IPS-18a (cell line): ENCODE data around the gene BZW2.
A peak's percentile ranks its signal among the peaks of the same experiment; 100 is the strongest.

Experiments used
- H3K27ac ChIP-seq: one replicate; pipeline ENCODE4 v1.5.1; 2013; ENCODE audit warnings: low read length
- H3K27me3 ChIP-seq: one replicate; pipeline ENCODE4 v1.6.1; 2013; ENCODE audit warnings: mild to moderate bottlenecking, low read length; ENCODE audit not compliant: control insufficient read depth, insufficient read depth
- H3K36me3 ChIP-seq: one replicate; pipeline ENCODE4 v1.6.1; 2013; ENCODE audit warnings: low read depth, low read length; ENCODE audit not compliant: control insufficient read depth
- H3K4me1 ChIP-seq: one replicate; pipeline ENCODE4 v1.6.1; 2013; ENCODE audit warnings: low read depth, low read length; ENCODE audit not compliant: control insufficient read depth
- H3K4me3 ChIP-seq: one replicate; pipeline ENCODE4 v1.5.1; 2013; ENCODE audit warnings: low read length
- H3K9ac ChIP-seq: one replicate; pipeline ENCODE4 v1.6.1; 2013; ENCODE audit warnings: mild to moderate bottlenecking, low read length, moderate library complexity
- H3K9me3 ChIP-seq: one replicate; pipeline ENCODE4 v1.6.1; 2013; ENCODE audit warnings: low read depth, low read length; ENCODE audit not compliant: control insufficient read depth

The BZW2 gene

DNA sequence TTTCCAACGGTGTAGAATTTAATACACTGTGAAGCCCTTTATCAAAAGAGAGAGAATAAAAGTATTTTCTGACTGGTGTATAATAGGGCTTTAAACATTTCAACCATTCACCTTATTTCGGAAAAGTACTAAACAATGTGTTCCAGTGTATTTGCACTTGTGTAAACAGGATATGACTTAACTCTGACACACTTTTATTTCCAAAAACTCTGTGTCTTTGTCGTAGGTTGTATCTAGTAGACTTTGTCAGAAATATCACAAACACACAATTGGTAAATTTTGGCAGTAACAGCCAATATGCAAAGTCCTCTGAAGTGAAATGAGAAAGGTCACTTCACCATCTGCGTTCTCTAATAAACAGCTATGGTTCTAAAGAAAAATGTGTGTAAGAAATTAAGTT is 97.3 kb downstream of the BZW2 start:
- Histone ChIP-seq H3K36me3 (no peaks in the 10 kb centered on the region), H3K9ac (no peak overlapping the region), H3K9me3 (no peaks in the 10 kb centered on the region), H3K4me1 (peaks cover 15% of the 10 kb centered on the region), H3K4me3 (no peak overlapping the region), H3K27me3 (no peaks in the 10 kb centered on the region), H3K27ac (no peak overlapping the region)

DNA sequence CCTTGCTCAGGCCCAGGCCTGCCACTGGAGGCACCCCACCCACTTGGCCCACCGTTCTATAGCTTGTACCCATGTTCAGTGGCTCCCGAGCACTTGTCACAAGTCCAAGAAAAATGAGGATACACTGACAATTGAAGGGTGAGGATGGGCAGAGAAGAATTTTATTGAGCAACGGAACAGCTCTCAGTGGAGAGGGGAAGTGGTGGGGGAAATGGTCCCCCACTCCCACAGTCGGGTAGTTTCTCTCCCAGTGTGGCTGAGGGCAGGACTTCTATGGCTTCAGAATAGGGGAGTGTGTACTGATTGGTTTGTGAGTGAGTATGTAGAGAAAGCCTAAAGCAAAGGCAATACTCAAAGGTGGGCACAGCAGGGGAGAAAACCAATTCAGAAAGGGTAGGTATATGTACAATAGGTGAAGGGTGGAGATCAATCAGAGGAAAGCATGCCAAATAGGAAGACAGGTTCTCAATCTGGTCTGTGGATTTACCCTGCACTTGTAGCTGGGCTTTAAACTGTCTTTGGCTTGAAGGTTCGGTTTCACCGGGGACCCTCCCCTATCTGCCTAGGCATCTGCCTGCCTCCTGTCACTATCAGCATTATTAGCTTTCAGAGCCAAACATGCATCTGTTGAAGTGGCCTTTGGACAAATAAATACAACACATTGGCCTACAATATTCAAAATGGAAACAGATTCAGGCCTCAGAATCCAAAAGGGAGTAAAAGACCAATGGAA is 98.7 kb downstream of the BZW2 start:
- Histone ChIP-seq H3K4me3 (no peak overlapping the region), H3K27ac (no peak overlapping the region), H3K9ac (no peak overlapping the region), H3K36me3 (no peaks in the 10 kb centered on the region), H3K4me1 (peaks cover 15% of the 10 kb centered on the region), H3K27me3 (no peaks in the 10 kb centered on the region), H3K9me3 (no peaks in the 10 kb centered on the region)

- no peak overlapping the region for H3K27ac ChIP-seq
- H3K9me3 ChIP-seq, result no peaks in the 10 kb centered on the region
- H3K4me1 ChIP-seq, result peaks cover 15% of the 10 kb centered on the region
- H3K9ac ChIP-seq, result no peak overlapping the region
- no peaks in the 10 kb centered on the region for H3K27me3 ChIP-seq
- H3K4me3 ChIP-seq, result no peak overlapping the region
- no peaks in the 10 kb centered on the region for H3K36me3 ChIP-seq
Measured at GRCh38 chr7:16745645-16746044, 99.7 kb downstream of the BZW2 start.

- H3K4me1 ChIP-seq, result peaks cover 15% of the 10 kb centered on the region
- no peaks in the 10 kb centered on the region for H3K27me3 ChIP-seq
- no peak overlapping the region for H3K27ac ChIP-seq
- no peak overlapping the region for H3K9ac ChIP-seq
- H3K4me3 ChIP-seq, result no peak overlapping the region
- no peaks in the 10 kb centered on the region for H3K9me3 ChIP-seq
- H3K36me3 ChIP-seq, result no peaks in the 10 kb centered on the region
Measured at GRCh38 chr7:16747102-16747501, 101.1 kb downstream of the BZW2 start.

- H3K36me3 ChIP-seq, result no peaks in the 10 kb centered on the region
- H3K27me3 ChIP-seq, result peaks cover 13% of the 10 kb centered on the region
- peaks cover 11% of the 10 kb centered on the region for H3K4me1 ChIP-seq
- H3K27ac ChIP-seq, result no peak within 1 kb of the TSS
- peak within 1 kb of the TSS; percentile 79 for H3K9ac ChIP-seq
- peak within 1 kb of the TSS; percentile 91 for H3K4me3 ChIP-seq
- H3K9me3 ChIP-seq, result no peaks in the 10 kb centered on the region
Measured at GRCh38 chr7:16753102-16753931, 107.3 kb downstream of the BZW2 start, which contains the start of gene TSPAN13. TSPAN13 (plus strand) TSS chr7:16753755; CDS start chr7:16753968, 213 bp downstream.

GRCh38 chr7:16753932-16754855 is 108.2 kb downstream of the BZW2 start:
- Histone ChIP-seq H3K9me3 (no peaks in the 10 kb centered on the region), H3K4me3 (peak overlapping the region; percentile 91), H3K27ac (no peak overlapping the region), H3K9ac (peak overlapping the region; percentile 79), H3K4me1 (peaks cover 11% of the 10 kb centered on the region), H3K36me3 (no peaks in the 10 kb centered on the region), H3K27me3 (peaks cover 13% of the 10 kb centered on the region)

- peaks cover 13% of the 10 kb centered on the region for H3K27me3 ChIP-seq
- H3K9me3 ChIP-seq, result no peaks in the 10 kb centered on the region
- H3K9ac ChIP-seq, result peak overlapping the region; percentile 79
- H3K4me3 ChIP-seq, result peak overlapping the region; percentile 91
- H3K4me1 ChIP-seq, result peaks cover 11% of the 10 kb centered on the region
- H3K27ac ChIP-seq, result no peak overlapping the region
- no peaks in the 10 kb centered on the region for H3K36me3 ChIP-seq
Measured at GRCh38 chr7:16754856-16755317, 108.9 kb downstream of the BZW2 start.

DNA sequence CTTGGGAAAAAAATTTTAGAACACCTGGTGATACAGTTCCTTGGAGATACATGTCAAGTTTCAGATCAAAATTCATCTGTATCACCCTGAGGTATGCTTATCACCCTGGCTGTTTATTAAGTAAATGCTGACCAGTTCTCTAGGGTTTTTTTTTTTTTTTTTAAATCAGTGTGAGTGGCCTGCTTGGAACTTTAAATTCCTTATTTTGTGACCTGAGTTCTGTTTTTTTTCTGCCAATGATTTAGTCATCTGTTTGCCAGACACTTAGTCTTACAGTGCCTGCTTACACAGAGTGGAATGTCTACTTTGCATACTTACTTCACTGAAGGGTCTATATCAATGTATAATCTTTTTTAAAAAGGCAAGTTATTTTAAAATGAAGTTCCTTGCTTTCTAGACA is 109.4 kb downstream of the BZW2 start:
- H3K4me1 ChIP-seq, result peaks cover 11% of the 10 kb centered on the region
- H3K27me3 ChIP-seq, result peaks cover 13% of the 10 kb centered on the region
- H3K27ac ChIP-seq, result no peak overlapping the region
- H3K9me3 ChIP-seq, result no peaks in the 10 kb centered on the region
- H3K4me3 ChIP-seq, result peak overlapping the region; percentile 91
- H3K9ac ChIP-seq, result no peak overlapping the region
- no peaks in the 10 kb centered on the region for H3K36me3 ChIP-seq
